Endodermal cell (in vitro differentiated cells): ENCODE data around the gene PCDHGA5. TPM values are rescaled to one million over a fixed set of nuclear protein-coding genes. Genes with fewer than 3 reads are reported as not detected.

Experiments
- DNase-seq: peaks from one replicate; pipeline ENCODE4 v3.0.0-alpha.2; 2017
- H3K27ac ChIP-seq: 2 replicates; pipeline ENCODE4 v1.5.1; 2013; ENCODE audit warnings: mild to moderate bottlenecking, low read depth, low read length, moderate library complexity
- H3K27me3 ChIP-seq: 2 replicates; pipeline ENCODE4 v1.6.1; 2013; ENCODE audit warnings: mild to moderate bottlenecking, low read length, moderate library complexity; ENCODE audit not compliant: insufficient read depth, control insufficient read depth, poor library complexity, severe bottlenecking
- H3K36me3 ChIP-seq: 2 replicates; pipeline ENCODE4 v1.7.0; 2013; ENCODE audit warnings: mild to moderate bottlenecking, low read length, moderate library complexity; ENCODE audit not compliant: control insufficient read depth, insufficient read depth
- H3K4me1 ChIP-seq: one replicate; pipeline ENCODE4 v1.7.0; 2013; ENCODE audit warnings: low read length; ENCODE audit not compliant: control insufficient read depth, insufficient read depth
- H3K4me3 ChIP-seq: 2 replicates; pipeline ENCODE4 v1.5.1; 2013; ENCODE audit warnings: mild to moderate bottlenecking, low read length, moderate library complexity
- H3K9ac ChIP-seq: 2 replicates; pipeline ENCODE4 v1.6.1; 2013; ENCODE audit warnings: mild to moderate bottlenecking, low read length, moderate library complexity; ENCODE audit not compliant: poor library complexity, severe bottlenecking; ENCODE audit errors: extremely low read depth
- H3K9me3 ChIP-seq: 2 replicates; pipeline ENCODE4 v1.6.1; 2013; ENCODE audit warnings: mild to moderate bottlenecking, low read length, moderate library complexity; ENCODE audit not compliant: control insufficient read depth
- H3K27ac Mint-ChIP-seq: 2 replicates; pipeline ENCODE4 v1.8.0; 2020; ENCODE audit warnings: mixed read lengths
- H3K27me3 Mint-ChIP-seq: 2 replicates; pipeline ENCODE4 v1.8.0; 2021; ENCODE audit warnings: mild to moderate bottlenecking, mixed read lengths; ENCODE audit not compliant: insufficient read depth
- H3K36me3 Mint-ChIP-seq: 2 replicates; pipeline ENCODE4 v1.8.0; 2020; ENCODE audit warnings: low read depth, mixed read lengths
- H3K4me1 Mint-ChIP-seq: 2 replicates; pipeline ENCODE4 v1.8.0; 2020; ENCODE audit warnings: mixed read lengths
- H3K4me3 Mint-ChIP-seq: 2 replicates; pipeline ENCODE4 v1.8.0; 2020; ENCODE audit warnings: mild to moderate bottlenecking, moderate library complexity, mixed read lengths
- H3K9me3 Mint-ChIP-seq: 2 replicates; pipeline ENCODE4 v1.8.0; 2020; ENCODE audit warnings: mild to moderate bottlenecking, mixed read lengths
- CTCF ChIP-seq: fragments of 200-600 bp; sonication (generic); conservative IDR thresholded peaks from 2 replicates; pipeline ENCODE4 v1.5.0; 2021; ENCODE audit warnings: antibody characterized with exemption, mild to moderate bottlenecking
- WGBS, 2 experiments: methylation state at CpG; one replicate each; pipeline versions ENCODE4 v1.1.5 to v1.1.7; 2013; ENCODE audit warnings: missing lambda C conversion rate in 2 of 2, mixed read lengths in 1 of 2; ENCODE audit not compliant: insufficient coverage in 1 of 2, insufficient read length in 1 of 2; 5-methylcytosine and 5-hydroxymethylcytosine counted together
- total RNA-seq, 2 donors: library from RNA; stranded (reverse); fragmentation: NEBNext Ultra II Directional in 1 of 2; extraction: Animal tissue kit (Norgen Biotek cat#: 25700) in 1 of 2; gene quantifications; 2 replicates in 1 of 2; 3 replicates in 1 of 2; pipeline ENCODE4 v1.2.1, GENCODE V29; 2021

Gene PCDHGA5
- total RNA-seq, 2 donors from 2014 or later = 0.51 to 3.0 TPM

GRCh38 chr5:141409598-141410306 lies 45.8 kb downstream of the PCDHGA5 start:
- no peaks in the 10 kb centered on the region for H3K27me3 ChIP-seq
- no peaks in the 10 kb centered on the region for H3K36me3 ChIP-seq
- DNase-seq = no peak
- no peak overlapping the region for H3K9ac ChIP-seq
- peaks cover 36% of the 10 kb centered on the region for H3K9me3 ChIP-seq
- H3K4me3 ChIP-seq = no peak overlapping the region
- no peak overlapping the region for H3K27ac ChIP-seq
- Mint-ChIP-seq H3K4me3 (no peak overlapping the region), H3K27ac (no peak overlapping the region), H3K36me3 (peaks cover 27% of the 10 kb centered on the region), H3K27me3 (peaks cover 23% of the 10 kb centered on the region), H3K9me3 (peaks cover 31% of the 10 kb centered on the region), H3K4me1 (peaks cover 3% of the 10 kb centered on the region)
- no peak for TF ChIP-seq CTCF
- 94 to 96% methylated on average over 64 of the region's 64 CpGs for WGBS, 2 experiments
- H3K4me1 ChIP-seq = no peaks in the 10 kb centered on the region

GRCh38 chr5:141411575-141411974 lies 47.6 kb downstream of the PCDHGA5 start:
- peaks cover 28% of the 10 kb centered on the region for H3K36me3 Mint-ChIP-seq
- peaks cover 23% of the 10 kb centered on the region for H3K27me3 Mint-ChIP-seq
- Histone ChIP-seq H3K4me1 (no peaks in the 10 kb centered on the region), H3K9ac (no peak overlapping the region), H3K4me3 (no peak overlapping the region), H3K27me3 (no peaks in the 10 kb centered on the region), H3K36me3 (no peaks in the 10 kb centered on the region), H3K27ac (no peak overlapping the region), H3K9me3 (peaks cover 28% of the 10 kb centered on the region)
- H3K4me3 Mint-ChIP-seq = no peak overlapping the region
- WGBS, 2 experiments = 89 to 100% methylated on average over 3 of the region's 3 CpGs
- H3K9me3 Mint-ChIP-seq = peaks cover 28% of the 10 kb centered on the region
- no peak for DNase-seq
- H3K27ac Mint-ChIP-seq = no peak overlapping the region
- peaks cover 3% of the 10 kb centered on the region for H3K4me1 Mint-ChIP-seq
- no peak for TF ChIP-seq CTCF

GRCh38 chr5:141412854-141413539 lies 49.0 kb downstream of the PCDHGA5 start, which contains the start of gene PCDHGA10:
Gene PCDHGA10 (plus strand): TSS chr5:141412987. CDS start chr5:141413176, 189 bp downstream.
- Histone ChIP-seq H3K27me3 (no peaks in the 10 kb centered on the region), H3K36me3 (no peaks in the 10 kb centered on the region), H3K9me3 (peaks cover 29% of the 10 kb centered on the region), H3K4me1 (no peaks in the 10 kb centered on the region), H3K27ac (no peak within 1 kb of the TSS), H3K4me3 (peak within 1 kb of the TSS; percentile 75), H3K9ac (peak within 1 kb of the TSS; percentile 50)
- peak; percentile 85 for DNase-seq
- H3K9me3 Mint-ChIP-seq = peaks cover 30% of the 10 kb centered on the region
- H3K4me3 Mint-ChIP-seq = peak within 1 kb of the TSS; percentile 80
- peak; percentile 89 for TF ChIP-seq CTCF
- whole genome bisulfite sequencing, 2 experiments = 51 to 57% methylated on average over 17 to 31 of the region's 31 CpGs
- peaks cover 26% of the 10 kb centered on the region for H3K27me3 Mint-ChIP-seq
- peaks cover 3% of the 10 kb centered on the region for H3K4me1 Mint-ChIP-seq
- H3K36me3 Mint-ChIP-seq = peaks cover 30% of the 10 kb centered on the region
- H3K27ac Mint-ChIP-seq = peak within 1 kb of the TSS; percentile 92
